ENCODE measurements around the gene VKORC1.

The VKORC1 gene

GRCh38 chr16:31108794-31109558 is 14.4 kb upstream of the VKORC1 start:
- no peak for TF ChIP-seq POLR2AphosphoS5 (IDR thresholded peaks at IDR 0.05; ENCODE audit: low read depth, low read length)
- TF ChIP-seq SIN3A (IDR thresholded peaks at IDR 0.05; ENCODE audit: borderline replicate concordance, insufficient read depth, low read length): no peak
- TF ChIP-seq TAF1 (IDR thresholded peaks at IDR 0.05; ENCODE audit: borderline replicate concordance, insufficient read depth, low read length): no peak
- no peak for TF ChIP-seq FOXP2 (optimal IDR thresholded peaks at IDR 0.05; ENCODE audit: borderline replicate concordance, extremely low read depth, extremely low read length, insufficient read depth)
- TF ChIP-seq REST (IDR thresholded peaks at IDR 0.05; ENCODE audit: insufficient read depth in 1 of 2, low read depth in 2 of 2, low read length in 2 of 2): no peak

DNA sequence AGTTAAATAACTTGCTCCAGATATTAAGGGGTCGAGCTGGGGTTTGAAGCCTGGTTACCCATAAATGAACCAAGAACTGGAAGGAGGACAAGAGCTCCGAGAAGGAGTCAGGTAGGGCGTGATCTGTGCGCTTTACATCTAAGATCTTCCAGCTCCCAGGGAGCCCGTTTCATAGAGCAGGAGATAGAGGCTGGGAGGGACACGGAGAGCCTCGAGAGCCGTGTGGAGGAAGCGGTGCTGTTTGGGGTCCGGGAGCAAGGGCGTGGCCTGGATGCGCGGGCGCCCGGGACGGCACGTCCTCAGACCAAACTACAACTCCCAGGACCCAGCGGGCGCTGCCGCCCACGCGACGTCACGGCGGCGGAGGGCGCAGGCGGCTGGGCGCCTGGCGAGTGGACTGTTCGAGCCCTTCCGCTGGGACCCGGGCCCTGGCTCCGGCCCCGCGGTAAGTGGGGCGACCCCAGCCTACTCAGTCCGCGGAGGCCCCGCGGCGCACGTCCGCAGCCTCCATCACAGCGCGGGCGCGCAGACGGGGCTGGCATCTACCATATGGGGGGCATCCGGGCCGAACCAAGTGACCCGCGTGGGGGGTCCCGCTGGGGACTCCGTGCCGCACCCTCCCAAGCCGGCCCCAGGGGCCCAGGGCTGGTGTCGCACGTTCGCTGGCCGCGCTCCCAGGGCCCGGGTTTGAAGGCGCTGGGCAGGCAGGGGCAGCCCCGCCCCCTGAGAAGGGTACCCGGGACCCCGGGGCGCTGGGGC is 13.6 kb upstream of the VKORC1 start, which contains the start of gene BCKDK:
BCKDK (plus strand) TSS at position 352 of the 759 bp plus-strand sequence. CDS start 838 bp downstream, outside the sequence.
- peak; percentile 71 for TF ChIP-seq FOXP2 (optimal IDR thresholded peaks at IDR 0.05; ENCODE audit: borderline replicate concordance, extremely low read depth, extremely low read length, insufficient read depth)
- no peak for TF ChIP-seq TAF1 (IDR thresholded peaks at IDR 0.05; ENCODE audit: borderline replicate concordance, insufficient read depth, low read length)
- TF ChIP-seq SIN3A (IDR thresholded peaks at IDR 0.05; ENCODE audit: borderline replicate concordance, insufficient read depth, low read length): 0 out of 2 replicates have a peak, but pooled peaks have one; percentile 2
- TF ChIP-seq REST (IDR thresholded peaks at IDR 0.05; ENCODE audit: insufficient read depth in 1 of 2, low read depth in 2 of 2, low read length in 2 of 2): no peak
- TF ChIP-seq POLR2AphosphoS5 (IDR thresholded peaks at IDR 0.05; ENCODE audit: low read depth, low read length): 0 out of 2 replicates have a peak, but pooled peaks have one; percentile 69

GRCh38 chr16:31107465-31107867 is 12.9 kb upstream of the VKORC1 start:
- TF ChIP-seq SIN3A (IDR thresholded peaks at IDR 0.05; ENCODE audit: borderline replicate concordance, insufficient read depth, low read length): no peak
- TF ChIP-seq REST (IDR thresholded peaks at IDR 0.05; ENCODE audit: insufficient read depth in 1 of 2, low read depth in 2 of 2, low read length in 2 of 2): no peak
- no peak; the same call in 1 of the 2 replicates for TF ChIP-seq TAF1 (IDR thresholded peaks at IDR 0.05; ENCODE audit: borderline replicate concordance, insufficient read depth, low read length)
- TF ChIP-seq FOXP2 (optimal IDR thresholded peaks at IDR 0.05; ENCODE audit: borderline replicate concordance, extremely low read depth, extremely low read length, insufficient read depth): no peak

DNA sequence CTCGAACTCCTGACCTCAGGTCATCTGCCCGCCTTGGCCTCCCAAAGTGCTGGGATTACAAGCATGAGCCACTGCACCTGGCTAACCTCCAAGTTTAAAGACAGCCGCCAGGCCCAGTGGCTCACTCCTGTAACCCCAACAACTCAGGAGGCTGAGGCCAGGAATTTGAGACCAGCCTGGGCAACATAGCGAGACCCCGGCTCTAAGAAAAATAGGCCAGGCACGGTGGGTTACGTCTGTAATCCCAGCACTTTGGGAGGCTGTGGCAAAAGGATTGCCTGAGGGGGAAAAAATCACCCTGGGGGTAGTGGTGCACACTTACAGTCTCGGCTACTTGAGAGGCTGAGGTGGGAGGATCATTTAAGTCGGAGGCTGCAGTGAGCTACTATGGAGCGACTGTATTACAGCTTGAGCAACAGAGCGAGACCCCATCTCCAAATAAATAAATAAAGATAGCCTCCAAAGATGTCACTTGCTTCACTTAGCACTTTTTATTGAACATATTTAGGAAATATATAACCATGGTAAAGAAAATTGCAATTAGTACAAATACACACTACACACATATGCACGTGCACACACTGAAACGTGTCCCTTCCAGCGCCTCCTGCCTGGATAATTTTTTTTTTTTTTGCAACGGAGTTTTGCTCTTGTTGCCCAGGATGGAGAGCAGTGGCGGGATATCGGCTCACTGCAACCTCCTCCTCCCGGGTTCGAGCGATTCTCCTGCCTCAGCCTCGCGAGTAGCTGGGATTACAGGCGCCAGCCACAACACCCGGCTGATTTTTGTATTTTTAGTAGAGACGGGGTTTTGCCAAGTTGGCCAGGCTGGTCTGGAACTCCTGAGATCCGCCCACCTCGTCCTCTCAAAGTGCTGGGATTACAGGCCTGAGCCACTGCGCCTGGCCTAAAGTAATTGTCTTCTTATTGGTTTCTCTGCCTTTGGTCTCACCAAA is 12.2 kb upstream of the VKORC1 start:
- TF ChIP-seq POLR2AphosphoS5 (IDR thresholded peaks at IDR 0.05; ENCODE audit: low read depth, low read length) (no peak), TAF1 (IDR thresholded peaks at IDR 0.05; ENCODE audit: borderline replicate concordance, insufficient read depth, low read length) (no peak), SIN3A (IDR thresholded peaks at IDR 0.05; ENCODE audit: borderline replicate concordance, insufficient read depth, low read length) (no peak), REST (IDR thresholded peaks at IDR 0.05; ENCODE audit: insufficient read depth in 1 of 2, low read depth in 2 of 2, low read length in 2 of 2) (no peak), FOXP2 (optimal IDR thresholded peaks at IDR 0.05; ENCODE audit: borderline replicate concordance, extremely low read depth, extremely low read length, insufficient read depth) (no peak)
